ENCODE results near the gene RPL27A.
A peak's percentile ranks its signal among the peaks of the same experiment; 100 is the strongest.

Gene RPL27A

DNA sequence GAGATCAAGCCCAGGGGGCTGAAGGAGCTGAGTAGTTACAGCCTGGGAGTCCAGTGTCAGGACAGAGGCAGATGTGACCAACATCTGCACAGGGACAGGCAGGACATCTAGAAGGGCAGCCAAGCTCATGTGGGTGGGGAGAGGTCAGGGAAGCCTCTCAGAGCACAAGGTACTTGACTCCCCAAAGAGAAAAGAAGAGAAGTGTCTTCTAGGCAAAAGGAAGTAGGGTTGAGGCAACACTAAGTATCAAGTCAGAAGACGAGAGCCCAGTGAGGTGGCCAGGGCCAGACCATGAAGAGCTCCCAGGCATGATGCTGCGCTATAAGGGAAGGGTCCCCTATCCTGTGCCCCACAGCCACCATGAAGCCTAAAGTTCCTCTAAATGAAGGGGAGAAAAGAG lies 21.5 kb downstream of the RPL27A start:
- H3K9ac ChIP-seq (ENCODE audit: low read length): no peak overlapping the region
- DNase-seq: no peak
- H3K79me2 ChIP-seq (ENCODE audit: control insufficient read depth, insufficient read depth, low read length, poor library complexity): no peaks in the 10 kb centered on the region
- H3K9me3 ChIP-seq (ENCODE audit: insufficient read depth, low read depth, low read length): no peaks in the 10 kb centered on the region
- H3K36me3 ChIP-seq (ENCODE audit: control insufficient read depth in 1 of 2, insufficient read depth in 2 of 2, low read length in 2 of 2): peaks cover 43 to 48% of the 10 kb centered on the region in 2 experiments
- H4K91ac ChIP-seq (ENCODE audit: low read depth, low read length): no peak overlapping the region
- H4K12ac ChIP-seq (ENCODE audit: low read depth, low read length): no peak overlapping the region
- peaks cover 9% of the 10 kb centered on the region for H3K79me1 ChIP-seq (ENCODE audit: low read length)
- no peak overlapping the region for H2AK5ac ChIP-seq (ENCODE audit: low read length)
- H2BK120ac ChIP-seq (ENCODE audit: insufficient read depth, low read length, poor library complexity): no peak overlapping the region
- no peak overlapping the region for H2AFZ ChIP-seq (ENCODE audit: insufficient read depth, low read length, poor library complexity)
- H4K8ac ChIP-seq (ENCODE audit: low read depth, low read length): no peak overlapping the region
- H2BK5ac ChIP-seq (ENCODE audit: low read depth, low read length, poor library complexity): no peak overlapping the region
- H3K18ac ChIP-seq (ENCODE audit: low read length): no peak overlapping the region
- no CpG with 5 or more reads among the region's 2 CpGs for WGBS (ENCODE audit: extremely low coverage, insufficient coverage, insufficient read length)
- no peak overlapping the region for H3K4ac ChIP-seq (ENCODE audit: low read depth, low read length)
- no peak overlapping the region for H3K4me2 ChIP-seq (ENCODE audit: low read length)
- H3K4me3 ChIP-seq (ENCODE audit: low read depth, low read length): no peak overlapping the region
- H2BK12ac ChIP-seq (ENCODE audit: low read length): no peak overlapping the region
- H3K4me1 ChIP-seq (ENCODE audit: control insufficient read depth in 1 of 2, insufficient read depth in 2 of 2, low read length in 2 of 2): peaks cover 16 to 18% of the 10 kb centered on the region in 2 experiments
- no peak overlapping the region for H3K27ac ChIP-seq (ENCODE audit: low read depth, low read length)
- H3K27me3 ChIP-seq (ENCODE audit: insufficient read depth, low read length): no peaks in the 10 kb centered on the region
- H3K23ac ChIP-seq (ENCODE audit: low read length): no peak overlapping the region
- H3K14ac ChIP-seq (ENCODE audit: low read length): no peak overlapping the region

GRCh38 chr11:8705146-8705545 lies 22.6 kb downstream of the RPL27A start:
- Histone ChIP-seq H3K23ac (ENCODE audit: low read length) (no peak overlapping the region), H3K9me3 (ENCODE audit: insufficient read depth, low read depth, low read length) (no peaks in the 10 kb centered on the region), H4K12ac (ENCODE audit: low read depth, low read length) (no peak overlapping the region), H3K9ac (ENCODE audit: low read length) (no peak overlapping the region), H3K27ac (ENCODE audit: low read depth, low read length) (no peak overlapping the region), H2BK12ac (ENCODE audit: low read length) (no peak overlapping the region), H3K27me3 (ENCODE audit: insufficient read depth, low read length) (no peaks in the 10 kb centered on the region), H3K4me2 (ENCODE audit: low read length) (no peak overlapping the region), H3K4me3 (ENCODE audit: low read depth, low read length) (no peak overlapping the region), H2AFZ (ENCODE audit: insufficient read depth, low read length, poor library complexity) (no peak overlapping the region), H3K79me2 (ENCODE audit: control insufficient read depth, insufficient read depth, low read length, poor library complexity) (no peaks in the 10 kb centered on the region), H3K79me1 (ENCODE audit: low read length) (peaks cover 1% of the 10 kb centered on the region), H2AK5ac (ENCODE audit: low read length) (no peak overlapping the region), H2BK5ac (ENCODE audit: low read depth, low read length, poor library complexity) (no peak overlapping the region), H3K4me1 (ENCODE audit: control insufficient read depth in 1 of 2, insufficient read depth in 2 of 2, low read length in 2 of 2) (peaks cover 5 to 8% of the 10 kb centered on the region in 2 experiments), H3K14ac (ENCODE audit: low read length) (no peak overlapping the region), H4K8ac (ENCODE audit: low read depth, low read length) (no peak overlapping the region), H3K36me3 (ENCODE audit: control insufficient read depth in 1 of 2, insufficient read depth in 2 of 2, low read length in 2 of 2) (peaks cover 41 to 47% of the 10 kb centered on the region in 2 experiments), H4K91ac (ENCODE audit: low read depth, low read length) (no peak overlapping the region), H3K4ac (ENCODE audit: low read depth, low read length) (no peak overlapping the region), H3K18ac (ENCODE audit: low read length) (no peak overlapping the region), H2BK120ac (ENCODE audit: insufficient read depth, low read length, poor library complexity) (no peak overlapping the region)
- no CpG with 5 or more reads among the region's 5 CpGs for WGBS (ENCODE audit: extremely low coverage, insufficient coverage, insufficient read length)
- DNase-seq: no peak

DNA sequence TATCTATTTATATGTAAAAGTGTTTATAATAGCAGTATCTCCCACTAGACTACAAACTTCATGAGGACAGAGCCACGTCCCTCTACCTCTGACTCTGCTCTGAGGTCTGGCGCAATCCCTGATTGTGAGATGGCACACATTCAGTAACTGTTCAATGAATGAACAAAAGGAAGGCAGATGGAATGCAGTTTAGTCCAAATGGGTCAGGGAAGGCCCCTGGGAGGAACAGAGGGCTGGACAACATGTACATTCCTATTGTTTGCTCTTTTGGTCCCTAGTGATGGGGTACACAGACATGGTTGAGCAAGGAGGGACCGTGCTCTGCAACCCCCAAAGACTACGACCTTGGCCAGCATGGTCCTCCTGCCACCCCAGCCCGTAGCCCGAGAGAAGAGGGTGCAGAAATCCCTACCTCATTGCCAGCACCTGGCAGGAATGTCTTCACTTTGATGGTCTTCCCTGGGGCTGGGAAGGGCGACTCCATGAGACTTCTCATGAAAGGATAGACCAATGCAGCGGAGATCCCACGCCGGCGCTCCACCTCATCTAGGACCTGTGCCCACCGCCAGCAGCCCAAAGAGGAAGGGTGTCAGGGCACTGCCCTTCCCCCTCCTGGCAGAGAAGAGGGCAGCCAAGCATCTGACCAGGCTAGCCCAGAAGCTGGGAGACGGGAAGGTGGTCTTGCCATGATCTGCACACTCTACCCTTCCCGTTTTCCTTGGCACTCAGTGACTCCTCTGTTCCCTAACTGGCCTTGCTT lies 24.3 kb downstream of the RPL27A start:
- Histone ChIP-seq H3K18ac (ENCODE audit: low read length) (no peak overlapping the region), H4K12ac (ENCODE audit: low read depth, low read length) (no peak overlapping the region), H3K36me3 (ENCODE audit: control insufficient read depth in 1 of 2, insufficient read depth in 2 of 2, low read length in 2 of 2) (peaks cover 49 to 58% of the 10 kb centered on the region in 2 experiments), H4K8ac (ENCODE audit: low read depth, low read length) (no peak overlapping the region), H2BK12ac (ENCODE audit: low read length) (no peak overlapping the region), H3K23ac (ENCODE audit: low read length) (no peak overlapping the region), H3K4me2 (ENCODE audit: low read length) (no peak overlapping the region), H2BK120ac (ENCODE audit: insufficient read depth, low read length, poor library complexity) (no peak overlapping the region), H2AFZ (ENCODE audit: insufficient read depth, low read length, poor library complexity) (no peak overlapping the region), H3K4ac (ENCODE audit: low read depth, low read length) (no peak overlapping the region), H3K27ac (ENCODE audit: low read depth, low read length) (no peak overlapping the region), H4K91ac (ENCODE audit: low read depth, low read length) (no peak overlapping the region), H3K4me1 (ENCODE audit: control insufficient read depth in 1 of 2, insufficient read depth in 2 of 2, low read length in 2 of 2) (peaks cover 2 to 3% of the 10 kb centered on the region in 2 experiments), H3K14ac (ENCODE audit: low read length) (no peak overlapping the region), H3K4me3 (ENCODE audit: low read depth, low read length) (no peak overlapping the region), H3K27me3 (ENCODE audit: insufficient read depth, low read length) (no peaks in the 10 kb centered on the region), H3K9ac (ENCODE audit: low read length) (no peak overlapping the region), H2AK5ac (ENCODE audit: low read length) (no peak overlapping the region), H3K79me2 (ENCODE audit: control insufficient read depth, insufficient read depth, low read length, poor library complexity) (no peaks in the 10 kb centered on the region), H3K9me3 (ENCODE audit: insufficient read depth, low read depth, low read length) (no peaks in the 10 kb centered on the region), H3K79me1 (ENCODE audit: low read length) (no peaks in the 10 kb centered on the region), H2BK5ac (ENCODE audit: low read depth, low read length, poor library complexity) (no peak overlapping the region)
- no peak for DNase-seq
- WGBS (ENCODE audit: extremely low coverage, insufficient coverage, insufficient read length): no CpG with 5 or more reads among the region's 14 CpGs

- Histone ChIP-seq H3K18ac (ENCODE audit: low read length) (no peak overlapping the region), H3K9ac (ENCODE audit: low read length) (no peak overlapping the region), H3K36me3 (ENCODE audit: control insufficient read depth in 1 of 2, insufficient read depth in 2 of 2, low read length in 2 of 2) (peaks cover 49 to 57% of the 10 kb centered on the region in 2 experiments), H3K9me3 (ENCODE audit: insufficient read depth, low read depth, low read length) (no peaks in the 10 kb centered on the region), H3K14ac (ENCODE audit: low read length) (no peak overlapping the region), H3K79me1 (ENCODE audit: low read length) (no peaks in the 10 kb centered on the region), H2AFZ (ENCODE audit: insufficient read depth, low read length, poor library complexity) (no peak overlapping the region), H2BK5ac (ENCODE audit: low read depth, low read length, poor library complexity) (no peak overlapping the region), H3K4me3 (ENCODE audit: low read depth, low read length) (no peak overlapping the region), H3K4me2 (ENCODE audit: low read length) (no peak overlapping the region), H4K8ac (ENCODE audit: low read depth, low read length) (no peak overlapping the region), H3K27ac (ENCODE audit: low read depth, low read length) (no peak overlapping the region), H2BK12ac (ENCODE audit: low read length) (peak overlapping the region; percentile 23), H3K23ac (ENCODE audit: low read length) (no peak overlapping the region), H3K27me3 (ENCODE audit: insufficient read depth, low read length) (no peaks in the 10 kb centered on the region), H3K4me1 (ENCODE audit: control insufficient read depth in 1 of 2, insufficient read depth in 2 of 2, low read length in 2 of 2) (peaks cover 2 to 3% of the 10 kb centered on the region in 2 experiments), H3K4ac (ENCODE audit: low read depth, low read length) (no peak overlapping the region), H2AK5ac (ENCODE audit: low read length) (no peak overlapping the region), H3K79me2 (ENCODE audit: control insufficient read depth, insufficient read depth, low read length, poor library complexity) (no peaks in the 10 kb centered on the region), H4K12ac (ENCODE audit: low read depth, low read length) (no peak overlapping the region), H2BK120ac (ENCODE audit: insufficient read depth, low read length, poor library complexity) (no peak overlapping the region), H4K91ac (ENCODE audit: low read depth, low read length) (no peak overlapping the region)
- WGBS (ENCODE audit: extremely low coverage, insufficient coverage, insufficient read length): no CpG with 5 or more reads among the region's 10 CpGs
- no peak for DNase-seq
Measured at GRCh38 chr11:8707541-8708191, 25.1 kb downstream of the RPL27A start.
